GM12878 (cell line): ENCODE results near the gene SP2. TPM values are rescaled to one million over a fixed set of nuclear protein-coding genes. Genes with fewer than 3 reads are reported as not detected.

Experiments
- ATAC-seq: fragments of 200-7000 bp; cut with Tn5 transposase; 3 replicates; pipeline ENCODE4 v1.9.1; 2020; ENCODE audit warnings: mild to moderate bottlenecking, moderate library complexity
- BruUV-seq: library from RNA; stranded (reverse); fragments of 400-500 nt; replicated peaks from 2 replicates; lab custom pipeline; 2021; lab: Mats Ljungman, UMichigan
- CTCF ChIA-PET: fragments of 300-600 bp; sonication (Branson Sonifier 250); formaldehyde crosslinking; extraction: SDS; loops from one replicate; lab custom pipeline; 2021; ENCODE audit warnings: inconsistent platforms; lab: Yijun Ruan, JAX
- POLR2A ChIA-PET: fragments of 350-600 bp; formaldehyde crosslinking; extraction: SDS; loops from one replicate; lab custom pipeline; 2021; ENCODE audit warnings: inconsistent platforms; lab: Charles Lee
- RAD21 ChIA-PET: fragments of 300-600 bp; sonication (Branson Sonifier 250); formaldehyde crosslinking; loops from one replicate; lab custom pipeline; 2023; ENCODE audit warnings: antibody characterized with exemption; ENCODE audit not compliant: unreplicated experiment; lab: Charles Lee
- SMC1A ChIA-PET: fragments of 300-600 bp; sonication (Branson Sonifier 250); formaldehyde crosslinking; loops from one replicate; lab custom pipeline; 2023; ENCODE audit not compliant: unreplicated experiment, uncharacterized antibody; lab: Charles Lee
- DNase-seq: peaks from one replicate; pipeline ENCODE4 v3.0.0-alpha.2; 2011; ENCODE audit warnings: low read depth, low spot score
- FAIRE-seq: peaks from 3 replicates; lab custom pipeline; 2011; peaks lifted over from hg19 to GRCh38; lab: Jason Lieb, UNC
- H2AFZ ChIP-seq: 2 replicates; pipeline ENCODE4 v1.6.0; 2011; ENCODE audit warnings: low read depth, low read length, control low read depth; ENCODE audit not compliant: control insufficient read depth
- H3K27ac ChIP-seq: 2 replicates; pipeline ENCODE4 v1.5.1; 2011; ENCODE audit warnings: control low read depth; ENCODE audit not compliant: control insufficient read depth, insufficient read depth
- H3K27me3 ChIP-seq, 2 experiments: replicated peaks in 1 of 2; 2 replicates each; pipeline versions ENCODE4 v1.6.0 to v1.6.1; 2011; ENCODE audit warnings: low read length in 1 of 2; ENCODE audit not compliant: control insufficient read depth in 2 of 2, insufficient read depth in 2 of 2
- H3K36me3 ChIP-seq, 2 experiments: 2 replicates each; pipeline ENCODE4 v1.5.1; 2011; ENCODE audit warnings: low read length in 1 of 2; ENCODE audit not compliant: control insufficient read depth in 2 of 2, insufficient read depth in 2 of 2
- H3K4me1 ChIP-seq: 2 replicates; pipeline ENCODE4 v1.6.1; 2011; ENCODE audit warnings: mild to moderate bottlenecking, low read length, moderate library complexity, mixed read lengths; ENCODE audit not compliant: control insufficient read depth, insufficient read depth
- H3K4me2 ChIP-seq: 2 replicates; pipeline ENCODE4 v1.6.0; 2011; ENCODE audit warnings: control low read depth; ENCODE audit not compliant: control insufficient read depth, insufficient read depth
- H3K4me3 ChIP-seq: fragments of 200-600 bp; sonication (generic); 2 replicates; pipeline ENCODE4 v1.5.1; 2016
- H3K79me2 ChIP-seq: 2 replicates; pipeline ENCODE4 v1.6.0; 2011; ENCODE audit warnings: low read length; ENCODE audit not compliant: control insufficient read depth, insufficient read depth
- H3K9ac ChIP-seq: 2 replicates; pipeline ENCODE4 v1.8.0; 2011; ENCODE audit warnings: low read length, control low read depth, mixed read lengths; ENCODE audit not compliant: control insufficient read depth, insufficient read depth
- H3K9me3 ChIP-seq: replicated peaks from 3 replicates; pipeline ENCODE4 v1.5.1; 2011; ENCODE audit warnings: mild to moderate bottlenecking, low read length; ENCODE audit not compliant: control insufficient read depth, insufficient read depth
- H4K20me1 ChIP-seq: 2 replicates; pipeline ENCODE4 v1.6.0; 2011; ENCODE audit not compliant: control insufficient read depth, insufficient read depth
- BCL3 ChIP-seq: IDR thresholded peaks from 2 replicates; pipeline ENCODE4 v1.6.1; 2011; ENCODE audit warnings: borderline replicate concordance, low read depth, mild to moderate bottlenecking, moderate library complexity, low read length; ENCODE audit not compliant: insufficient read depth, poor library complexity, severe bottlenecking
- BMI1 ChIP-seq: fragments of 450-650 bp; IDR thresholded peaks from 2 replicates; pipeline ENCODE4 v1.6.1; 2016; ENCODE audit warnings: mild to moderate bottlenecking, moderate library complexity, borderline replicate concordance
- CEBPB ChIP-seq, 2 experiments: fragments of 150-350 bp in 1 of 2; IDR thresholded peaks; 2 replicates each; pipeline ENCODE4 v1.6.1; 2012 to 2014; ENCODE audit warnings: low read depth in 2 of 2, low read length in 2 of 2, borderline replicate concordance in 1 of 2, inconsistent platforms in 1 of 2
- DPF2 ChIP-seq: fragments of 450-650 bp; IDR thresholded peaks from 2 replicates; pipeline ENCODE4 v1.6.1; 2017; ENCODE audit warnings: mild to moderate bottlenecking
- JUND ChIP-seq: IDR thresholded peaks from 2 replicates; pipeline ENCODE4 v1.6.1; 2012; ENCODE audit warnings: low read depth, mild to moderate bottlenecking, low read length, improper control_type of control experiment, moderate library complexity
- RELA ChIP-seq: fragments of 450-650 bp; IDR thresholded peaks from 2 replicates; pipeline ENCODE4 v1.8.0; 2014; ENCODE audit warnings: borderline replicate concordance; ENCODE audit not compliant: partially characterized antibody
- SIX5 ChIP-seq: IDR thresholded peaks from 2 replicates; pipeline ENCODE4 v1.6.1; 2011; ENCODE audit warnings: mild to moderate bottlenecking, low read depth, low read length, moderate library complexity; ENCODE audit not compliant: severe bottlenecking
- STAT3 ChIP-seq: IDR thresholded peaks from 2 replicates; pipeline ENCODE4 v1.6.1; 2011; ENCODE audit warnings: low read depth, low read length, improper control_type of control experiment
- ZBTB11 ChIP-seq: fragments of 450-650 bp; formaldehyde crosslinking; IDR thresholded peaks from 2 replicates; pipeline ENCODE4 v1.5.0; 2022; ENCODE audit warnings: mild to moderate bottlenecking, missing genetic modification characterization
- ZBTB4 ChIP-seq: fragments of 450-650 bp; formaldehyde crosslinking; IDR thresholded peaks from 2 replicates; pipeline ENCODE4 v1.4.0; 2022; ENCODE audit warnings: mild to moderate bottlenecking, moderate library complexity
- in situ Hi-C: fragments of 300-500 bp; cut with MboI; formaldehyde crosslinking; loops from 9 replicates; pipeline ENCODE4 v1.14.3; 2018; ENCODE audit warnings: mixed read lengths
- intact Hi-C: fragments of 100-400 bp; cut with micrococcal nuclease; formaldehyde crosslinking; loops from one replicate; pipeline ENCODE4 v1.14.2; 2022; ENCODE audit not compliant: unreplicated experiment
- polyA plus RNA-seq, 11 experiments: library from polyadenylated mRNA; depleted of rRNA in 4 of 11; unstranded in 6 of 11; stranded (reverse) in 5 of 11; fragments of >200 nt; fragmentation: Nextera tagmentation in 4 of 11; fragmentation: Illumina TruSeq in 1 of 11; extraction: Ambion mirVana in 4 of 11; extraction: Trizol in 1 of 11; gene quantifications; 1 replicate in 1 of 11; 2 replicates in 10 of 11; pipeline versions ENCODE4 v1.2.1 to v1.2.3, GENCODE V29; 2011 to 2016; ENCODE audit warnings: inconsistent platforms in 2 of 11, missing spikeins in 2 of 11, low read depth in 1 of 11
- total RNA-seq, 4 experiments: library from RNA; depleted of rRNA in 3 of 4; stranded (reverse); fragments of >200 nt in 3 of 4; fragmentation: Illumina TruSeq in 1 of 4; extraction: Trizol in 1 of 4; gene quantifications; 2 replicates each; pipeline versions ENCODE4 v1.2.1 to v1.2.3, GENCODE V29; 2013 to 2021

SP2 gene
- total and polyA plus RNA-seq, 10 of the 15 experiments (the other 5 are each of a cell fraction or from before 2014, with no cell fraction given) = 1.2 to 19.1 (median 4.8) TPM

- Histone ChIP-seq H3K79me2 (no peaks in the 10 kb centered on the region), H3K4me3 (no peak overlapping the region), H3K27me3 (peaks cover 0 to 7% of the 10 kb centered on the region in 2 experiments), H3K36me3 (no peaks in the 10 kb centered on the region), H3K27ac (no peak overlapping the region), H3K4me2 (no peak overlapping the region), H2AFZ (no peak overlapping the region), H3K4me1 (peaks cover 6% of the 10 kb centered on the region; the same call in 1 of the 2 replicates), H3K9ac (no peak overlapping the region), H4K20me1 (no peaks in the 10 kb centered on the region), H3K9me3 (no peaks in the 10 kb centered on the region)
- ATAC-seq (no peak), FAIRE-seq (no peak), DNase-seq (no peak)
- ChIA-PET POLR2A (no interaction called here), SMC1A (interaction anchor here (0.8 kb wide), 1 partner anchor 20 kb away, joined by 6 read pairs; no protein-coding TSS in a partner anchor), RAD21 (interaction anchor here (1.4 kb wide), 2 partner anchors 19 to 147 kb away, joined by 4 read pairs; no protein-coding TSS in a partner anchor), CTCF (interaction anchor here (1.0 to 2.1 kb wide), 3 partner anchors 19 to 120 kb away, joined by 3 to 9 read pairs (median 3); partner anchors contain the start of gene SP6)
- BruUV-seq = no TSS peak
- intact Hi-C loops (no loop called here), in situ Hi-C loops (no loop called here)
- TF ChIP-seq JUND (no peak), ZBTB11 (CRISPR knock-in tag) (no peak), DPF2 (no peak), STAT3 (no peak), CEBPB (IDR thresholded peaks at IDR 0.05; ENCODE audit: borderline replicate concordance in 1 of 2, low read depth in 2 of 2, low read length in 2 of 2) (no peak), ZBTB4 (no peak), RELA (no peak), BMI1 (no peak), BCL3 (no peak), SIX5 (no peak)
Observed at GRCh38 chr17:47871048-47871447, 25.0 kb upstream of the SP2 start.
